ENCODE data around the gene RIT1. TPM values are rescaled to one million over a fixed set of nuclear protein-coding genes. Genes with fewer than 3 reads are reported as not detected.
A peak's percentile ranks its signal among the peaks of the same experiment; 100 is the strongest.

RIT1 gene
- total RNA-seq, 4 donors from 2014 or later: 12.8 to 65.6 (median 41.8) TPM

DNA sequence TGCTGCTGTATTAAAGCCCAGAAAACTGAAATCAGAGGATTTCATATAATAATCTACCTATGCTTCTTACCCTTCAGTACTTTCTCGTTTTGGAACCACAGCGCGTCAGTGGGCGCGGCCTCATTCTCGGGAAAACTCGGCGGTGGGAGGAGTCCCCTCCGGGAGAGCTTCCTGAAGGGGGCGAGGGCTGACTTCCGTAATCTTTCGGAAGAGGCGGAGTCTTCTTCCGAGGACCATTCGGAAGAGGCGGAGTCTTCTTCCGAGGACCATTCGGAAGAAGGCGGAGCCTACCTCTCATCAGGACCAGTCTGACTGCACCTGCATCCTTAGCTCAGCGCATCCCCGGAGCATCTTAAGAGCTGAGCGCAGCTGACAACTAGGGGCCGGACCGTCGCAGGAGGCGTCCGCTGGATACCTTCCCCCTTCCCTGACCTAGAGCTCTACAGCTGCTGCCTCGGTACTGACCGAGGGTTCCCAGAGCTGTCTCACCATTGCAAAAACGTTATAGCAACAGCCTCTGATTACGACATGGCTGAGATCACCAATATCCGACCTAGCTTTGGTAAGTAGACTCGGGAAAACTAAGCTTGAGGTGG, 51.8 kb downstream of the RIT1 start, which contains the start of gene SYT11:
Gene SYT11, plus strand, starts transcription at position 334 of the 596 bp plus-strand sequence. Its CDS starts 195 bp downstream, at position 529.
- H3K36me3 ChIP-seq: no peaks in the 10 kb centered on the region
- H3K27me3 ChIP-seq: no peaks in the 10 kb centered on the region
- TF ChIP-seq, protein P1, sequence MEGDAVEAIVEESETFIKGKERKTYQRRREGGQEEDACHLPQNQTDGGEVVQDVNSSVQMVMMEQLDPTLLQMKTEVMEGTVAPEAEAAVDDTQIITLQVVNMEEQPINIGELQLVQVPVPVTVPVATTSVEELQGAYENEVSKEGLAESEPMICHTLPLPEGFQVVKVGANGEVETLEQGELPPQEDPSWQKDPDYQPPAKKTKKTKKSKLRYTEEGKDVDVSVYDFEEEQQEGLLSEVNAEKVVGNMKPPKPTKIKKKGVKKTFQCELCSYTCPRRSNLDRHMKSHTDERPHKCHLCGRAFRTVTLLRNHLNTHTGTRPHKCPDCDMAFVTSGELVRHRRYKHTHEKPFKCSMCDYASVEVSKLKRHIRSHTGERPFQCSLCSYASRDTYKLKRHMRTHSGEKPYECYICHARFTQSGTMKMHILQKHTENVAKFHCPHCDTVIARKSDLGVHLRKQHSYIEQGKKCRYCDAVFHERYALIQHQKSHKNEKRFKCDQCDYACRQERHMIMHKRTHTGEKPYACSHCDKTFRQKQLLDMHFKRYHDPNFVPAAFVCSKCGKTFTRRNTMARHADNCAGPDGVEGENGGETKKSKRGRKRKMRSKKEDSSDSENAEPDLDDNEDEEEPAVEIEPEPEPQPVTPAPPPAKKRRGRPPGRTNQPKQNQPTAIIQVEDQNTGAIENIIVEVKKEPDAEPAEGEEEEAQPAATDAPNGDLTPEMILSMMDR (IDR thresholded peaks at IDR 0.05): peak in 2 of 4 experiments; percentile 13 to 33
- peak; percentile 46 to 54 for TF ChIP-seq POLR2A (IDR thresholded peaks at IDR 0.05)
- peaks cover 0 to 6% of the 10 kb centered on the region in 2 donors for H3K4me1 ChIP-seq
- intact Hi-C loops (cut with DNase I; ENCODE audit: low total_unique reads): no loop called here
- H3K27ac ChIP-seq: peak within 1 kb of the TSS; percentile 94
- H3K4me3 ChIP-seq: peak within 1 kb of the TSS; percentile 35 to 38
- no peaks in the 10 kb centered on the region for H3K9me3 ChIP-seq
- DNase-seq: peak; percentile 96 to 97

DNA sequence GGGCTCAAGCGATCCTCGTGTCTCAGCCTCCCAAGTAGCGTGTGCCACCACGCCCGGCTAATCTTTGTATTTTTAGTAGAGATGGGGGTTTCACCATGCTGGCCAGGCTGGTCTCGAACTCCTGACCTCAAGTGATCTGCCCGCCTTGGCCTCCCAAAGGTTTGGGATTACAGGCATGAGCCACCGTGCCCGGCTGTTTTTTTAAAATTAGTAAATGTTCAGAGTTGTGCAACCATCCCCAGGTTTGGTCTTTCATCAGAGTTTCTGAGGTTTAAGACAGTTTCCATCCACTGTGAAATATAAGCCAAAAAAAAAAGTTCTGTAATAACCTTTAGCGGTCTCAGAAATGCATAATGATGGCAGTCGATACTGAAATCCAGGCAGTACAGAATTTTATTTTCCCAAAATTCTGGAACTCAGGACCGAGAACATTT, 52.3 kb downstream of the RIT1 start:
- Histone ChIP-seq H3K9me3 (no peaks in the 10 kb centered on the region), H3K36me3 (no peaks in the 10 kb centered on the region), H3K27ac (peak overlapping the region; percentile 94), H3K27me3 (no peaks in the 10 kb centered on the region), H3K4me3 (peak overlapping the region; percentile 35 to 38), H3K4me1 (peaks cover 0 to 6% of the 10 kb centered on the region in 2 donors)
- intact Hi-C loops (cut with DNase I; ENCODE audit: low total_unique reads): no loop called here
- no peak for TF ChIP-seq POLR2A (IDR thresholded peaks at IDR 0.05)
- TF ChIP-seq, protein P1 (IDR thresholded peaks at IDR 0.05): no peak
- DNase-seq: peak; percentile 47 to 55

DNA sequence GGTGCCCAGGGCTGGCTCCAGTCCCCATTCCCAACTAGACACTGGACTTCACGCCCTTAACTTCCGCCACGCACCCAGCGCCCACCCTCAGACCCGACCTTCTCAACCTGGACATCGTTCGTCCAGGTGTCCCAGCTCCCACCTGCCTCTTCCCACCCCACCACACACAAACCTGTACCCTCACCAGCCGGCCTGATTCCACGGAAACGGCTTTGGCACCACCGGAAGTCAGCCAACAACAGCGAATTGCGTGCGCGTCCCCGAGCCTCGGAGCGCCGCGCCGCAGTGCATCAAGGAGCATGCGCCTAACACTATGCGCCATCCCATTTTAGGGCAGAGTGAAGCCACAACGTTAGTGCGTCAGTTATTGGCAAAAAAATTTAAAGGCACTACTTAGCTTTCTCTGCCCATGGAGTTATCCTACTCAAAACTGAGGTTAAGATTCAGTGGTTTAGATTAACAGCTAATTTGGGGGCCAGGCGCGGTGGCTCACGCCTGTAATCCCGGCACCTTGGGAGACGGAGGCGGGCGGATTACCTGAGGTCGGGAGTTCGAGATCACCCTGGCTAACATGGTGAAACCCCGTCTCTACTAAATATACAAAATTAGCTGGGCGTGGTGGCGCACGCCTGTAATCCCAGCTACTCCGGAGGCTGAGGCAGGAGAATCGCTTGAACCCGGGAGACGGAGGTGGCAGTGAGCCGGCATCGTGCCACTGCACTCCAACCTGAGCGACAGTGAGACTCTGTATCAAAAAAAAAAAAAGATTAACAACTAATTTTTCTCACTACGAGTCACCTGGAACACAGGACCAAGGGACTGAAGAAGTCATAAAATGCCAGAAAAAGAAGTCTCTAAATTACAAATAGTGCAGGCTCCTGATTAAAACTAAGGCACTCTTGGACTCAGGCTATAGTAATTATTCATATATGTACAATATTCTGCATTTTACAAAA, 53.9 kb downstream of the RIT1 start, which contains the start of gene GON4L:
Gene GON4L, minus strand, starts transcription at position 240 of the 956 bp plus-strand sequence. CDS start 3,434 bp downstream, outside the sequence.
- H3K27ac ChIP-seq: peak within 1 kb of the TSS; percentile 75 to 83
- no peaks in the 10 kb centered on the region for H3K9me3 ChIP-seq
- H3K4me3 ChIP-seq: peak within 1 kb of the TSS; percentile 51 to 57
- peaks cover 0 to 6% of the 10 kb centered on the region in 2 donors for H3K4me1 ChIP-seq
- intact Hi-C loops (cut with DNase I; ENCODE audit: low total_unique reads): no loop called here
- peak; percentile 88 to 89 for DNase-seq
- no peaks in the 10 kb centered on the region for H3K36me3 ChIP-seq
- no peaks in the 10 kb centered on the region for H3K27me3 ChIP-seq
- TF ChIP-seq, protein P1 (IDR thresholded peaks at IDR 0.05): peak in 1 of 4 experiments; percentile 26
- peak; percentile 42 to 65 for TF ChIP-seq POLR2A (IDR thresholded peaks at IDR 0.05)

DNA sequence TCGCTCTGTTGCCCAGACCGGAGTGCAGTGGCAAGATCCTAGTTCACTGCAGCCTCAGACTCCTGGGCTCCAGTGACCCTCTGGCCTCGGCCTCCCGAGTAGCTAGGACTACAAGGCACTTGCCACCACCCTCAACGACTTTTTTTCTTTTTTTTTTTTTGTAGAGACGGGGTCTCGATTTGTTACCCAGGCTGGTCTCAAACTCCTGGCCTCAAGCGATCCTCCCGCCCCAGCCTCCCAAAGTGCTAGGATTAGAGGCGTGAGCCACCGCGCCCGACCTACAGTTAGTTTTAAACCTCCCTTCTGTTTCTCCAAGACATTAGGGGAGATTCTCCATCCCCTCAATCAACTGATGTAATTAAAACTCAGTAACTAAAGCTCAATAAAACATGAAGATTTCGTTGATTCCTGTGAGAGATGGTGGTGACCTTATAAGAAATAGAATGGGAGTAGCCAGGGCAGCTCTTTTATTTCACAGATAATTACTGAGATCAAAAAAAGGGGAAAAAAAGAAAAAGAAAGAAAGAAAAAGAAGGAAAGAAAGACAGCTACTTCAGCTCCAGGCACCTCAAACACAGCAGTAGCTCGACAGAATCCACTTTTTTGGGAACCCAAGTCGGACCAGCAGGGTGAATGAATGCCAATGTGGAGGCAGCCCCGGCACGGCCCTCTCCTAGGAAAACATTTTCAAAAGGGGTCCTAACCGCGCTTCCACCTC, 54.7 kb downstream of the RIT1 start:
- intact Hi-C loops (cut with DNase I; ENCODE audit: low total_unique reads): no loop called here
- H3K27me3 ChIP-seq: no peaks in the 10 kb centered on the region
- no peak for TF ChIP-seq POLR2A (IDR thresholded peaks at IDR 0.05)
- TF ChIP-seq, protein P1 (IDR thresholded peaks at IDR 0.05): no peak
- peak overlapping the region; percentile 75 to 83 for H3K27ac ChIP-seq
- H3K4me1 ChIP-seq: peaks cover 0 to 6% of the 10 kb centered on the region in 2 donors
- DNase-seq: no peak
- no peaks in the 10 kb centered on the region for H3K9me3 ChIP-seq
- no peaks in the 10 kb centered on the region for H3K36me3 ChIP-seq
- H3K4me3 ChIP-seq: peak overlapping the region; percentile 51 to 57
